HL-60 (cell line): ENCODE measurements around the gene PCDH1.

Experiments used
- DNase-seq, 2 experiments: peaks; one replicate each; pipeline ENCODE4 v3.0.0-alpha.2; 2010 to 2020; ENCODE audit warnings: low read depth in 1 of 2, low spot score in 1 of 2
- H3K27ac ChIP-seq: fragments of 250-450 bp; sonication (Bioruptor Pico); replicated peaks from 2 replicates; pipeline ENCODE4 v1.5.1; 2020; ENCODE audit warnings: mild to moderate bottlenecking, moderate library complexity
- H3K27me3 ChIP-seq: fragments of 250-450 bp; sonication (Bioruptor Pico); 2 replicates; pipeline ENCODE4 v1.5.1; 2021; ENCODE audit warnings: mild to moderate bottlenecking, moderate library complexity; ENCODE audit not compliant: insufficient read depth, poor library complexity, severe bottlenecking
- H3K4me3 ChIP-seq: replicated peaks from 2 replicates; pipeline ENCODE4 v1.5.1; 2011; ENCODE audit warnings: mild to moderate bottlenecking, control low read depth, low read length; ENCODE audit not compliant: insufficient read depth
- GABPA ChIP-seq: IDR thresholded peaks from 2 replicates; pipeline ENCODE4 v1.6.1; 2012; ENCODE audit warnings: low read depth
- POLR2AphosphoS5 ChIP-seq: IDR thresholded peaks from 2 replicates; pipeline ENCODE4 v1.6.1; 2012; ENCODE audit warnings: low read depth
- REST ChIP-seq: IDR thresholded peaks from 2 replicates; pipeline ENCODE4 v1.6.1; 2012; ENCODE audit warnings: low read depth; ENCODE audit not compliant: insufficient replicate concordance
- SPI1 ChIP-seq: IDR thresholded peaks from 2 replicates; pipeline ENCODE4 v1.6.1; 2012; ENCODE audit warnings: low read depth, mild to moderate bottlenecking, borderline replicate concordance
- TF ChIP-seq, protein P1 (sequence below): IDR thresholded peaks from one replicate; pipeline ENCODE4 v1.5.1; 2011; ENCODE audit warnings: low read length, control low read depth, inconsistent platforms; ENCODE audit not compliant: insufficient read depth

PCDH1 gene

GRCh38 chr5:141871870-141872269 lies 6.3 kb downstream of the PCDH1 start:
- H3K27me3 ChIP-seq, result peaks cover 43% of the 10 kb centered on the region
- no peak for DNase-seq

DNA sequence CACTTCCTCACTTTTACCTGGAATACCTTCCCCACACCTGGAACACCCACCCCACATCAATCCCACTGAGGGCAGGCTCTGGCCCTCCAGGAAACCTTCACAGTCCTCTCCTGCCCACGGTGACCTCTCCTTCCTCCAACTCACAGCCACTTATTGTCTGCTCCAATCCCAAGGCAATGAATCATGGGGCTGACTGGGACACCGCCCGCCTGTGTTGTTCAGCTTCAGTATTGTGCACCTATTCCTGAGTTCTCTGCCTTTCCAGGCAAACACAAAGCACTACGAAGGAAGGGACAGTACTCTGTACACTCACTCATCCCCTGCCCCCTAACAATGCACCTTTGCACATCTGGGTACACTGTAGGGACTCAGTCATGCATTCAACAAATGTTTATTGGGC lies 7.3 kb downstream of the PCDH1 start:
- TF ChIP-seq REST, result no peak
- TF ChIP-seq, protein P1, sequence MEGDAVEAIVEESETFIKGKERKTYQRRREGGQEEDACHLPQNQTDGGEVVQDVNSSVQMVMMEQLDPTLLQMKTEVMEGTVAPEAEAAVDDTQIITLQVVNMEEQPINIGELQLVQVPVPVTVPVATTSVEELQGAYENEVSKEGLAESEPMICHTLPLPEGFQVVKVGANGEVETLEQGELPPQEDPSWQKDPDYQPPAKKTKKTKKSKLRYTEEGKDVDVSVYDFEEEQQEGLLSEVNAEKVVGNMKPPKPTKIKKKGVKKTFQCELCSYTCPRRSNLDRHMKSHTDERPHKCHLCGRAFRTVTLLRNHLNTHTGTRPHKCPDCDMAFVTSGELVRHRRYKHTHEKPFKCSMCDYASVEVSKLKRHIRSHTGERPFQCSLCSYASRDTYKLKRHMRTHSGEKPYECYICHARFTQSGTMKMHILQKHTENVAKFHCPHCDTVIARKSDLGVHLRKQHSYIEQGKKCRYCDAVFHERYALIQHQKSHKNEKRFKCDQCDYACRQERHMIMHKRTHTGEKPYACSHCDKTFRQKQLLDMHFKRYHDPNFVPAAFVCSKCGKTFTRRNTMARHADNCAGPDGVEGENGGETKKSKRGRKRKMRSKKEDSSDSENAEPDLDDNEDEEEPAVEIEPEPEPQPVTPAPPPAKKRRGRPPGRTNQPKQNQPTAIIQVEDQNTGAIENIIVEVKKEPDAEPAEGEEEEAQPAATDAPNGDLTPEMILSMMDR, result no peak
- TF ChIP-seq POLR2AphosphoS5, result no peak
- no peak for TF ChIP-seq SPI1
- no peak for TF ChIP-seq GABPA
- Histone ChIP-seq H3K27me3 (peaks cover 33% of the 10 kb centered on the region), H3K4me3 (no peak overlapping the region), H3K27ac (no peak overlapping the region)
- no peak for DNase-seq

More at GRCh38 chr5:141871870-141872269, 6.3 kb downstream of the PCDH1 start:
- Histone ChIP-seq H3K27ac (no peak overlapping the region), H3K4me3 (no peak overlapping the region)
- TF ChIP-seq REST, result no peak
- no peak for TF ChIP-seq SPI1
- TF ChIP-seq, protein P1, result no peak
- no peak for TF ChIP-seq POLR2AphosphoS5
- TF ChIP-seq GABPA, result no peak

- no peak overlapping the region for H3K27ac ChIP-seq
- H3K27me3 ChIP-seq, result peaks cover 27% of the 10 kb centered on the region
- TF ChIP-seq POLR2AphosphoS5 (no peak), REST (no peak), SPI1 (no peak), GABPA (no peak)
- TF ChIP-seq, protein P1, result no peak
- H3K4me3 ChIP-seq, result no peak overlapping the region
- DNase-seq, result no peak
Measured at GRCh38 chr5:141870228-141870627, 8.0 kb downstream of the PCDH1 start.
